A549 treated with RU486 at 1 μM for 4 hours (cell line): ENCODE data around the gene ZBTB20. TPM values are rescaled to one million over a fixed set of nuclear protein-coding genes. Genes with fewer than 3 reads are reported as not detected.

Experiments used
- total RNA-seq: library from RNA; stranded (reverse); fragments of 200-300 nt; extraction: Qiagen RNA extraction; gene quantifications from 5 replicates; pipeline ENCODE4 v1.2.3, GENCODE V29; 2022; ENCODE audit warnings: low read depth

The ZBTB20 gene
- 0.09 to 1.2 TPM (median 0.77 TPM) in 5 replicates for total RNA-seq

DNA sequence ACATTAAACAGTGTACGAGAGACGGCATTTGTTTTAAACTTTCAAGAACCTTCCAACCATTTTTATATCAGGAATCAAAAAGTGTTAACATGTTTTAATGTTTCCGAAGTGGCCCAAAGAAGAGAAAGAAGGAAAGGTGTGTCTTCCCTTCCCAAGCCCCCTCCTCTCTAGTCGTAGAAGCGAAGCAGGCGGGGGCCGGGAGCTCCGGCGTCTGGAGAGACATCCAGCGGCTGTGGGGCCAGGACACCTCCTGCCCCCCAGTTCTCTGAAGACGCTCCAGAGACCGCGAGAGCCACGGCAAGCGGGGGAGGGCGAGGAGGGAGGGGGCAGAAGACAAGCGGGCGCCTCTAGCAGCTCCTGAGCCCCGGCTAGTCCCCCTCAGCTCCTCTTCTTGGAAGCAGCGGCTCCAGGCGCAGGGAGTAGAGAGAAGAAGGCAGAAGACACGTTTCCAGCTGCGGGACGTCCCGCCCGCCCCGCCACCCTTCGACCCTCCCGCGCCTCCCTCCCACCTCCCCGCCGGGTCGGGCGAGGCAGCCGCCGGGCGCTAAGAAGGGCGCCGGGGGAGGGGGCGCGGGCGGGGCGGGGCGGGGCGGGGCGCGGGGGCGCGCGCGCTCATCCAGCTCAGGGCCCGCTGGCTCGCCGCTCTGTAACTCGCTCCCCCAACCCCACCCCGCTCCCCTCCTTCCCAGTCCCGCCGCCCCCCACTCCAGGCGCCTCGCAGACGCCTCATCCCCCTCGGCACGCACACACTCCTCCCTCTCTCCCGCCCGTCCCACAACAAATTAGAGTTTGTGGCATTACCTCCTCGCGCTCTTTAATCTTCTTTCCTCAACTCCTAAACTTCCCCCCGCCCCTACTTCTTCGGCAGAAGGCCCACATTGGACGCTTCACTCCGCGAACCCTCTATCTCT lies at the start of gene ZBTB20:
ZBTB20 (minus strand) TSS at position 871 of the 911 bp plus-strand sequence.

DNA sequence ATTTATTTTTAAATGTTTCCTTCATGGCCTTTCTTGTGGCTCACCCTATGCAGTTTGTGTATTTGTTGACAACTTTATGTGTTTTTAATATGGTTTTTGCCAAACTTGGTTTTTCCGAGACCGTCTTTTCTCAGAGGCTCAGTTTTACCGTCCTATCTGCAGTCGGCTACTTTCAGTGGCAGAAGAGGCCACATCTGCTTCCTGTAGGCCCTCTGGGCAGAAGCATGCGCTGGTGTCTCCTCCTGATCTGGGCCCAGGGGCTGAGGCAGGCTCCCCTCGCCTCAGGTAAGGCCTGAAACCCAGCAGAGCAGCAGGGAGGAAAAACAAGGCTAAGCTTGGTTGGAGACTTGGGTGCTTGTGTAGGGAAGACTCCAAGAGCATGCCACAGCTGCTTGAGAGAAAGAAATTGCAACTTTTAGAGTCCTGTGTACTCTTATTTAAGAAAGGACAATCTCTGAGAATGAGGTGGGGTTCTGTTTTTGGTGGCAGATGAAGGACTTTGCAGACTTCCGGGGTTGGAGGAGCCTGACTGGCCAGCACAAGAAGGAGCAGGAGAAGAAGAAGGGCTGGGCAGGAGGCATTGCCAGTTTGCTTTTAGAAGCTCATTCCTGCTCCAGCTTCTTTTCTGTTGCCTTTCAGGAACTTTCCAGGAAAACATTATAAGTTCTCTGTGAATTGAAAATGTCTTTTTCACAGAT lies 853.1 kb downstream of the ZBTB20 start, which contains the start of gene TIGIT:
TIGIT (plus strand) TSS at position 191 of the 698 bp plus-strand sequence; CDS start at position 225, 34 bp downstream.

